DOHH2 (cell line): Measurements from ENCODE around the gene HDAC3.

ENCODE experiments used
- H3F3A ChIP-seq: fragments of 200-600 bp; sonication (generic), shearing (Covaris generic); 2 replicates; pipeline ENCODE4 v1.6.0; 2016; ENCODE audit warnings: antibody characterized with exemption, mild to moderate bottlenecking; ENCODE audit not compliant: control insufficient read depth, insufficient read depth
- H3K27ac ChIP-seq: fragments of 200-600 bp; sonication (generic); 2 replicates; pipeline ENCODE4 v1.5.1; 2014; ENCODE audit warnings: low read depth, mild to moderate bottlenecking, low read length, moderate library complexity
- H3K27me3 ChIP-seq: fragments of 200-600 bp; sonication (generic); 2 replicates; pipeline ENCODE4 v1.6.1; 2014; ENCODE audit warnings: mild to moderate bottlenecking, low read length, mixed read lengths; ENCODE audit not compliant: control insufficient read depth
- H3K36me3 ChIP-seq: fragments of 200-600 bp; sonication (generic); 2 replicates; pipeline ENCODE4 v1.6.1; 2014; ENCODE audit warnings: mild to moderate bottlenecking, low read length, moderate library complexity, mixed read lengths; ENCODE audit not compliant: control insufficient read depth
- H3K4me1 ChIP-seq: fragments of 200-600 bp; sonication (generic); 2 replicates; pipeline ENCODE4 v1.6.1; 2014; ENCODE audit warnings: mild to moderate bottlenecking, low read length, mixed read lengths; ENCODE audit not compliant: control insufficient read depth
- H3K4me2 ChIP-seq: fragments of 200-600 bp; sonication (generic); 2 replicates; pipeline ENCODE4 v1.6.0; 2014; ENCODE audit warnings: mild to moderate bottlenecking, low read length, moderate library complexity
- H3K4me3 ChIP-seq: fragments of 200-600 bp; sonication (generic); 2 replicates; pipeline ENCODE4 v1.5.1; 2014; ENCODE audit warnings: mild to moderate bottlenecking, low read length, mixed read lengths
- H3K79me2 ChIP-seq: fragments of 200-600 bp; sonication (generic); 2 replicates; pipeline ENCODE4 v1.6.1; 2014; ENCODE audit warnings: mild to moderate bottlenecking, low read length, mixed read lengths; ENCODE audit not compliant: control insufficient read depth
- H3K9me2 ChIP-seq: fragments of 200-600 bp; sonication (generic); replicated peaks from 2 replicates; pipeline ENCODE4 v1.6.1; 2014; ENCODE audit warnings: mild to moderate bottlenecking, low read length, mixed read lengths; ENCODE audit not compliant: control insufficient read depth
- H3K9me3 ChIP-seq: fragments of 200-600 bp; sonication (generic); 2 replicates; pipeline ENCODE4 v1.6.1; 2014; ENCODE audit warnings: antibody characterized with exemption, low read length, mixed read lengths; ENCODE audit not compliant: control insufficient read depth, insufficient read depth
- H4K20me1 ChIP-seq: fragments of 200-600 bp; sonication (generic); 2 replicates; pipeline ENCODE4 v1.6.0; 2014; ENCODE audit warnings: low read depth, mild to moderate bottlenecking, antibody characterized with exemption, low read length, moderate library complexity; ENCODE audit not compliant: control insufficient read depth, insufficient read depth
- EZH2phosphoT487 ChIP-seq: fragments of 200-600 bp; sonication (generic); IDR thresholded peaks from 2 replicates; pipeline ENCODE4 v1.6.1; 2017; ENCODE audit warnings: borderline replicate concordance, mild to moderate bottlenecking, antibody characterized with exemption, low read length, moderate library complexity, mixed read lengths
- TF ChIP-seq, protein P1 (sequence below): fragments of 200-600 bp; sonication (generic); IDR thresholded peaks from one replicate; pipeline ENCODE4 v1.5.1; 2014; ENCODE audit warnings: antibody characterized with exemption, mild to moderate bottlenecking, low read depth, low read length; ENCODE audit not compliant: poor library complexity, severe bottlenecking

HDAC3 gene

DNA sequence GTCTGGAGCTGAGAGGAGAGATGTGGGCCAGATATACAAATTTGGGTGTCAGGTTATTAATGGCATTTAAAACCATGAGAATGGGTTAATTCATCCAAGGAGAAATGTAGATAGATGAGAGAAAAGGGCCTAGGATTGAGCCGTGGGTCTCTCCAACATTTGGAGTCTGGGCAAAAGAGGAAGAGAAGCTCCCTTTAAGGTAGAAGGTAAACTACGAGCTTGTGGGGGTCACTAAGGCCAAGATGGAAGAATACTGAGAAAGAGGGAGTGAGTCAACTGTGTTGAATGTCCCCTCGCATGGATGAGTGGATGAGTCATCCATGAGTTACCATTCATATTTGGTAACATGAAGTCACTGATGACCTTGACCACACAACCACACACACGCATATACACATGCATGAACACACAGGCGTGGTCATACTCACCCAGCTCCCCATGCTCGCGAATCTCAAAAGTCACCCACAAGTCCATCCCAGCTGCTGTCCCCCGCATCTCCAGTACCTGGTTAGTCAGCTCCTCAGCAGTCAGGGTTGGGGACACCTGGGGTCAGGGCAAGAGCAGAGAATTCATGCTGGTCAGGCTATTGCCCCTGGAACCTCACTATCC, 21.4 kb upstream of the HDAC3 start:
- H3K4me1 ChIP-seq, result no peaks in the 10 kb centered on the region
- no peaks in the 10 kb centered on the region for H3F3A ChIP-seq
- no peak overlapping the region for H3K4me2 ChIP-seq
- H3K36me3 ChIP-seq, result no peaks in the 10 kb centered on the region
- no peaks in the 10 kb centered on the region for H4K20me1 ChIP-seq
- H3K4me3 ChIP-seq, result no peak overlapping the region
- H3K27me3 ChIP-seq, result peaks cover 22% of the 10 kb centered on the region
- H3K27ac ChIP-seq, result no peak overlapping the region
- no peak for TF ChIP-seq EZH2phosphoT487
- TF ChIP-seq, protein P1, sequence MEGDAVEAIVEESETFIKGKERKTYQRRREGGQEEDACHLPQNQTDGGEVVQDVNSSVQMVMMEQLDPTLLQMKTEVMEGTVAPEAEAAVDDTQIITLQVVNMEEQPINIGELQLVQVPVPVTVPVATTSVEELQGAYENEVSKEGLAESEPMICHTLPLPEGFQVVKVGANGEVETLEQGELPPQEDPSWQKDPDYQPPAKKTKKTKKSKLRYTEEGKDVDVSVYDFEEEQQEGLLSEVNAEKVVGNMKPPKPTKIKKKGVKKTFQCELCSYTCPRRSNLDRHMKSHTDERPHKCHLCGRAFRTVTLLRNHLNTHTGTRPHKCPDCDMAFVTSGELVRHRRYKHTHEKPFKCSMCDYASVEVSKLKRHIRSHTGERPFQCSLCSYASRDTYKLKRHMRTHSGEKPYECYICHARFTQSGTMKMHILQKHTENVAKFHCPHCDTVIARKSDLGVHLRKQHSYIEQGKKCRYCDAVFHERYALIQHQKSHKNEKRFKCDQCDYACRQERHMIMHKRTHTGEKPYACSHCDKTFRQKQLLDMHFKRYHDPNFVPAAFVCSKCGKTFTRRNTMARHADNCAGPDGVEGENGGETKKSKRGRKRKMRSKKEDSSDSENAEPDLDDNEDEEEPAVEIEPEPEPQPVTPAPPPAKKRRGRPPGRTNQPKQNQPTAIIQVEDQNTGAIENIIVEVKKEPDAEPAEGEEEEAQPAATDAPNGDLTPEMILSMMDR, result no peak
- no peaks in the 10 kb centered on the region for H3K9me2 ChIP-seq
- no peaks in the 10 kb centered on the region for H3K9me3 ChIP-seq
- no peaks in the 10 kb centered on the region for H3K79me2 ChIP-seq

DNA sequence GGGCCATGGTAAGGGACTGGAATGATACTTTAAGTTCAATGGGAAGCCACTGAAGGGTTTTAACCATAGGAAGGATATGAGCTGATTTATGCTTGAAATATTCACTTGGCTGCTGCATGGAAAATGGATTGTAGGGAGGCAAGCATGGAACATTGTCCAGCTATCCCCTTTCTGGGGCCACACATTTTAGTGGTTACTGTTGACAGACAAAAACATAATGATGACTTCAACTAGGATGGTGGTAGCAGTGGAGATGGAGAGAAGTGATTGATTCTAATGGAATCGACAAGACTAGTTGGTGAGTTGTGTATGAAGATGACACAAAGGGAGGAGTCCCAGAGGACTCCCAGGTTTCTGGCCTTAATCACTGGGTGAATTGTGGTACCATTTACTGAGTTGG, 20.8 kb upstream of the HDAC3 start:
- Histone ChIP-seq H3K79me2 (no peaks in the 10 kb centered on the region), H3K9me2 (no peaks in the 10 kb centered on the region), H3K36me3 (no peaks in the 10 kb centered on the region), H3K4me2 (no peak overlapping the region), H3K27ac (no peak overlapping the region), H3F3A (no peaks in the 10 kb centered on the region), H3K4me1 (no peaks in the 10 kb centered on the region), H3K27me3 (peaks cover 22% of the 10 kb centered on the region), H3K4me3 (no peak overlapping the region), H3K9me3 (no peaks in the 10 kb centered on the region), H4K20me1 (no peaks in the 10 kb centered on the region)
- TF ChIP-seq, protein P1, result no peak
- no peak for TF ChIP-seq EZH2phosphoT487

- no peak for TF ChIP-seq EZH2phosphoT487
- TF ChIP-seq, protein P1, result no peak
- Histone ChIP-seq H3K4me3 (no peak overlapping the region), H3K27me3 (peaks cover 22% of the 10 kb centered on the region), H3K4me1 (peaks cover 5% of the 10 kb centered on the region), H3F3A (peaks cover 3% of the 10 kb centered on the region), H3K36me3 (no peaks in the 10 kb centered on the region), H3K4me2 (no peak overlapping the region), H3K9me2 (no peaks in the 10 kb centered on the region), H4K20me1 (no peaks in the 10 kb centered on the region), H3K79me2 (no peaks in the 10 kb centered on the region), H3K9me3 (no peaks in the 10 kb centered on the region), H3K27ac (no peak overlapping the region)
Measured at GRCh38 chr5:141656396-141656795, 19.7 kb upstream of the HDAC3 start.
